Esophagus squamous epithelium (tissue), 4 donors: ENCODE data around the gene PDE5A.

Experiments used
- CTCF ChIP-seq, 6 experiments: fragments of 450-650 bp in 4 of 6; fragments of 200-600 bp in 2 of 6; sonication (generic) in 2 of 6; IDR thresholded peaks; one replicate each; pipeline ENCODE4 v1.5.1; 2016 to 2019; ENCODE audit warnings: antibody characterized with exemption in 6 of 6, mild to moderate bottlenecking in 4 of 6, moderate library complexity in 4 of 6
- POLR2A ChIP-seq, 4 donors: fragments of 450-650 bp; IDR thresholded peaks; one replicate each; pipeline ENCODE4 v1.6.1; 2017; ENCODE audit warnings: antibody characterized with exemption in 4 of 4, mild to moderate bottlenecking in 4 of 4, moderate library complexity in 3 of 4

GRCh38 chr4:119589165-119589564 lies 39.4 kb downstream of the PDE5A start:
- no peak for TF ChIP-seq CTCF (IDR thresholded peaks at IDR 0.05)
- TF ChIP-seq POLR2A (IDR thresholded peaks at IDR 0.05) = no peak
